Suprapubic skin (tissue), 4 donors: ENCODE data around the gene CFL1. TPM values are rescaled to one million over a fixed set of nuclear protein-coding genes. Genes with fewer than 3 reads are reported as not detected.

Experiments used
- DNase-seq, 2 donors: peaks; one replicate each; pipeline ENCODE4 v3.0.0-alpha.2; 2019; ENCODE audit warnings: low spot score in 2 of 2
- H3K27ac ChIP-seq: fragments of 200-600 bp; sonication (generic); one replicate; pipeline ENCODE4 v1.5.1; 2019
- H3K27me3 ChIP-seq: fragments of 200-600 bp; sonication (generic); one replicate; pipeline ENCODE4 v1.5.1; 2019
- H3K36me3 ChIP-seq: fragments of 200-600 bp; sonication (generic); one replicate; pipeline ENCODE4 v1.5.1; 2019
- H3K4me1 ChIP-seq: fragments of 200-600 bp; sonication (generic); one replicate; pipeline ENCODE4 v1.5.1; 2019
- H3K4me3 ChIP-seq: fragments of 200-600 bp; sonication (generic); one replicate; pipeline ENCODE4 v1.5.1; 2019; ENCODE audit warnings: mild to moderate bottlenecking
- H3K9me3 ChIP-seq: fragments of 200-600 bp; sonication (generic); one replicate; pipeline ENCODE4 v1.5.1; 2019
- EP300 ChIP-seq: sonication (generic); formaldehyde crosslinking; IDR thresholded peaks from one replicate; pipeline ENCODE4 v1.6.1; 2017; ENCODE audit warnings: antibody characterized with exemption
- POLR2A ChIP-seq, 2 donors: fragments of 450-650 bp; IDR thresholded peaks; one replicate each; pipeline ENCODE4 v1.6.1; 2017; ENCODE audit warnings: antibody characterized with exemption in 2 of 2, mild to moderate bottlenecking in 2 of 2, moderate library complexity in 2 of 2
- POLR2AphosphoS5 ChIP-seq, 3 donors: sonication (generic); formaldehyde crosslinking; IDR thresholded peaks; one replicate each; pipeline ENCODE4 v1.6.1; 2017; ENCODE audit warnings: antibody characterized with exemption in 3 of 3
- WGBS: methylation state at CpG from one replicate; pipeline ENCODE4 v1.1.5; 2018; 5-methylcytosine and 5-hydroxymethylcytosine counted together
- total RNA-seq, 4 donors: library from RNA; depleted of rRNA; stranded (reverse); fragments of >200 nt; gene quantifications; one replicate each; pipeline ENCODE4 v1.1.0, GENCODE V29; 2016
- TF ChIP-seq, protein P1 (sequence below), 2 donors: fragments of 200-600 bp in 1 of 2; fragments of 450-650 bp in 1 of 2; sonication (generic) in 1 of 2; IDR thresholded peaks; one replicate each; pipeline ENCODE4 v1.5.1; 2016 to 2019; ENCODE audit warnings: antibody characterized with exemption in 2 of 2, mild to moderate bottlenecking in 1 of 2, moderate library complexity in 1 of 2

CFL1 gene
- total RNA-seq, 4 donors from 2014 or later: 331 to 608 (median 584) TPM

DNA sequence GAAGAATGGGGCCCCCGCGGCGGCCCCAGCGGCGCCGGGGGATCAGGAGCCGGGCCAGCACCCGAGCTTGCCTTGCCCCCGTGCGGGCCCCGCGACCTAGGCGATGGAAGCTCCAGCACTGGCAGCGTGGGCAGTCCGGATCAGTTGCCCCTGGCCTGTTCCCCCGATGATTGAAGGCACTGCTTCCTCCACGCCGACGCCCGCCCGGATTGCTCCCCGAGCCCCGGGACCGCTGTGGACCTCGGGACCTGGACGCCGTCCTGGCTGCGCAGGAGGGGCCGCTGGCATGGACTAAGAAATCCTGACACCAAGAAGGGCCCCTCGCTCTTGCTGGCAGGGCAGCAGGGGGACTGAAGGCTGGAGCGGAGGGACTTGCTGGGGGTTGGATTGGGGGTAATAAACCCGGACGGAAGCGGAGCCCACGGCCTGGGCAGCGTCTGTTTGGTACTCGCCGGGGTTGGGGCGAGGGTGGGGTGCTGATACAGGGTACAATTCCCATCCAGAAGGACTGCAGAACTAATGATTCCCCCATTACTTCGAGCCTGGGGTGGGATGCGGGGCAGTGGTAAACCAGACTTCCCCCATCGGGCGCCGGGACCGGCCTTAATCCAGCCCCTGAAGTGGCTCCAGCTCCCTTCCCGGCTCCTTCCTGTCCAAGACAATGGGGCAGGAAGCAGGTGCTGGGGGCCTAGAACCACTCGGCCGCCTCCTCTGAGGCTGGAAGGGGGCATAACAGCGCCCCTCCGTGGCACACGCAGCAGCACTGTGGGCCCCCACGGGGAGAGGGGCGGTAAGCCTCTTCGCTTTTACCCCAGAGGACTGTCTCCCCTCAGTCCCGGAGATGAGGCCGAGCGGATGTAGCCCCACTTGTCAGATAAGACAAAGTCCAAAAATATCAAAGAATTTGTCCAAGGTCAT, 33.5 kb upstream of the CFL1 start:
- Histone ChIP-seq H3K4me3 (peak overlapping the region; percentile 65), H3K9me3 (no peaks in the 10 kb centered on the region), H3K27ac (peak overlapping the region; percentile 95), H3K4me1 (peaks cover 66% of the 10 kb centered on the region), H3K27me3 (no peaks in the 10 kb centered on the region), H3K36me3 (no peaks in the 10 kb centered on the region)
- DNase-seq: peak in 1 of 2 donors; percentile 78
- TF ChIP-seq POLR2AphosphoS5 (IDR thresholded peaks at IDR 0.05) (no peak), EP300 (no peak), POLR2A (IDR thresholded peaks at IDR 0.05) (no peak)
- TF ChIP-seq, protein P1, sequence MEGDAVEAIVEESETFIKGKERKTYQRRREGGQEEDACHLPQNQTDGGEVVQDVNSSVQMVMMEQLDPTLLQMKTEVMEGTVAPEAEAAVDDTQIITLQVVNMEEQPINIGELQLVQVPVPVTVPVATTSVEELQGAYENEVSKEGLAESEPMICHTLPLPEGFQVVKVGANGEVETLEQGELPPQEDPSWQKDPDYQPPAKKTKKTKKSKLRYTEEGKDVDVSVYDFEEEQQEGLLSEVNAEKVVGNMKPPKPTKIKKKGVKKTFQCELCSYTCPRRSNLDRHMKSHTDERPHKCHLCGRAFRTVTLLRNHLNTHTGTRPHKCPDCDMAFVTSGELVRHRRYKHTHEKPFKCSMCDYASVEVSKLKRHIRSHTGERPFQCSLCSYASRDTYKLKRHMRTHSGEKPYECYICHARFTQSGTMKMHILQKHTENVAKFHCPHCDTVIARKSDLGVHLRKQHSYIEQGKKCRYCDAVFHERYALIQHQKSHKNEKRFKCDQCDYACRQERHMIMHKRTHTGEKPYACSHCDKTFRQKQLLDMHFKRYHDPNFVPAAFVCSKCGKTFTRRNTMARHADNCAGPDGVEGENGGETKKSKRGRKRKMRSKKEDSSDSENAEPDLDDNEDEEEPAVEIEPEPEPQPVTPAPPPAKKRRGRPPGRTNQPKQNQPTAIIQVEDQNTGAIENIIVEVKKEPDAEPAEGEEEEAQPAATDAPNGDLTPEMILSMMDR (IDR thresholded peaks at IDR 0.05): no peak
- WGBS: 14% methylated on average over 31 of the region's 57 CpGs

DNA sequence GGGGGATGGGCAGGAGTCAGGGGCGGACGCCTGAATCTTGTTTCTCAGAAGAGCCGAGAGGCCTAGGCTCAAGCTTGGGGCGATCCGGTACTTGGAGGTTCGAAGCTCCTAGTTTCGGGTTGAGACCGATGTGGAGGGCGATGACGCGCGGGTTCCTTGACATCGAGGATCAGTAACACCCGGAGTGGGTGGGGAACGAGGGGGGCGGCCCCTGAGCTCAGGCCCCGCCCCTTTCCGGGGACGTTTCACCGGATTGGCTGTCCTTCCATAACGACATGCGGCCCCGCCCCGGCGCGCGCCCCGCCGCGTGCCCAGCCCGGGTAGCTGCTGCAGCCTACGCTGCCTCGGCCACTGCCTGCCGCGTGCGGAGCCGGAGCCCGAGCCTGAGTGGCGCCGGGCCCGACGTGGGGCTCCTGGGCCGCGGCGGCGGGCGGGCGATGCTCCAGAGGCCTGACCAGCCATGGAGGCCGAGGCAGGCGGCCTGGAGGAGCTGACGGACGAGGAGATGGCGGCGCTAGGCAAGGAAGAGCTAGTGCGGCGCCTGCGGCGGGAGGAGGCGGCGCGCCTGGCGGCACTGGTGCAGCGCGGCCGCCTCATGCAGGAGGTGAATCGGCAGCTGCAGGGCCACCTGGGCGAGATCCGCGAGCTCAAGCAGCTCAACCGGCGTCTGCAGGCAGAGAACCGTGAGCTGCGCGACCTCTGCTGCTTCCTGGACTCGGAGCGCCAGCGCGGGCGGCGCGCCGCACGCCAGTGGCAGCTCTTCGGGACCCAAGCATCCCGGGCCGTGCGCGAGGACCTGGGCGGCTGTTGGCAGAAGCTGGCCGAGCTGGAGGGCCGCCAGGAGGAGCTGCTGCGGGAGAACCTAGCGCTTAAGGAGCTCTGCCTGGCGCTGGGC, 32.6 kb upstream of the CFL1 start, which contains the start of gene CCDC85B:
CCDC85B (plus strand) TSS at position 350 of the 895 bp plus-strand sequence; CDS start at position 461, 111 bp downstream.
- no peaks in the 10 kb centered on the region for H3K27me3 ChIP-seq

DNA sequence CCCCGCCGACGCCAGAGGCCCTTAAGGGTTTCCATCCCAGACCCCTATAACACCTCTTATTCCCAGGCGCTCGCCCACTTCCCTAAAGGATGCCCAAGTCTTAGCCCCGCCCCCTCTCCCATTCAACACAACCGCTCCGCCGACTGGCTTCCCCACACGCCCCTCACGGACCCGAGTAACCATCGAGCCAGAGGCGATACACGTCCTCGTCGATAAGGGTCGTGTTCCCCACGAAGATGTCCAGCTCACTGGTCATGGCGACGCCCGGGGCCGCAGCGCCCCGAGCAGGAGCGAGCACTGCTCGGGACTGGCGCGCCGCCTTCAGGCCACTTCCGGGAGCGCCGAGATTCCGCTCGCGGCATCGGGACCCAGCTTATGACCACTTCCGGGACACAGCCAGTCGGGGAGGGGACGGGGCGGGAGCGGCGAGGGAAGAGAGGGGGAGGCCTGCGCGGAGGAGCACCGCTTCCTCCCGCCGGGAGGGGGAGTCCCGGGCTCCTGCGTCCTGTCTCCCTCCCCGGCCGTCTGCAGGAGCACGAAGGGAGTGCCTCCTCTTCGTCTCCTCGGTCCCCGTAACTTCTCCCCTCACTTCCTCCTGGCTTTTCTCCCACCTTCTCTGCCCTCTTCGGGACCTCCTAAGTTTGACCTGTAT, 30.3 kb upstream of the CFL1 start, which contains the start of gene FIBP:
FIBP (minus strand) TSS at position 309 of the 652 bp plus-strand sequence; CDS start at position 256, 53 bp downstream.
- DNase-seq: peak; percentile 99
- peak within 1 kb of the TSS; percentile 95 for H3K27ac ChIP-seq
- H3K4me1 ChIP-seq: peaks cover 55% of the 10 kb centered on the region
- H3K27me3 ChIP-seq: no peaks in the 10 kb centered on the region
- TF ChIP-seq, protein P1 (IDR thresholded peaks at IDR 0.05): peak; percentile 75 to 95
- no peak for TF ChIP-seq EP300
- peak in 1 of 2 donors; percentile 49 for TF ChIP-seq POLR2A (IDR thresholded peaks at IDR 0.05)
- TF ChIP-seq POLR2AphosphoS5 (IDR thresholded peaks at IDR 0.05): peak in 2 of 3 donors; percentile 68 to 96
- no peaks in the 10 kb centered on the region for H3K9me3 ChIP-seq
- WGBS: 0% methylated on average over 26 of the region's 57 CpGs
- peaks cover 20% of the 10 kb centered on the region for H3K36me3 ChIP-seq
- peak within 1 kb of the TSS; percentile 65 for H3K4me3 ChIP-seq

More for the DNA sequence above, 32.6 kb upstream of the CFL1 start, which contains the start of gene CCDC85B:
- WGBS: under 1% methylated on average over 30 of the region's 94 CpGs
- H3K36me3 ChIP-seq: peaks cover 3% of the 10 kb centered on the region
- TF ChIP-seq POLR2A (IDR thresholded peaks at IDR 0.05) (peak in 1 of 2 donors; percentile 91), POLR2AphosphoS5 (IDR thresholded peaks at IDR 0.05) (peak in 1 of 3 donors; percentile 6), EP300 (no peak)
- H3K4me3 ChIP-seq: peak within 1 kb of the TSS; percentile 65
- H3K27ac ChIP-seq: peak within 1 kb of the TSS; percentile 95
- peak; percentile 99 for DNase-seq
- H3K4me1 ChIP-seq: peaks cover 66% of the 10 kb centered on the region
- no peaks in the 10 kb centered on the region for H3K9me3 ChIP-seq

DNA sequence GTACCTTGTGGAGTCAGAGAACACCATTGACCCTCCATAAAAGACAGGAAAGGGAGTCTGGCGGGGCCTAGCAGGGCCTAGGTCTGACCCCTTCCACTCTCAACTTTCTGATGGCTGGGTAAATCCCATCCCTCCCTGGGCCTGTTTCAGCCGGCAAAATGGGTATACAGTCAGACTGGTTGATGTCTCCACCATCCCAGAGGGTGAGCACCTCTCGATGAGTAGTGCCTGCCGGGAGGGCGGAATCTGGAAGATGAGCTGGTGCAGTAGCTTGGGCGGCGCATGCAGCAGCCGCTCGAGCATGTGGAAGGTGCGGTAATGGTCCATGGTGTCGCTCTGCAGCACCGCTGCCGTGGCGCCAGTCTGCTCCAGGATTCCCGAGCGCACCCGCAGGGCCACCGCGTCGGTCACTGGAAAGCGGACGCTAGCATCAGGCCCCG, 29.8 kb upstream of the CFL1 start:
- Histone ChIP-seq H3K4me3 (peak overlapping the region; percentile 65), H3K9me3 (no peaks in the 10 kb centered on the region), H3K27me3 (no peaks in the 10 kb centered on the region), H3K27ac (peak overlapping the region; percentile 95), H3K36me3 (peaks cover 25% of the 10 kb centered on the region), H3K4me1 (peaks cover 50% of the 10 kb centered on the region)
- no peak for DNase-seq
- TF ChIP-seq POLR2A (IDR thresholded peaks at IDR 0.05) (no peak), EP300 (no peak), POLR2AphosphoS5 (IDR thresholded peaks at IDR 0.05) (no peak)
- TF ChIP-seq, protein P1 (IDR thresholded peaks at IDR 0.05): no peak
- 3% methylated on average over 23 of the region's 23 CpGs for WGBS
